Retinal pigment epithelial cell (primary cell): ENCODE measurements around the gene AP1M1.

ENCODE experiments used
- DNase-seq: peaks from one replicate; pipeline ENCODE4 v3.0.0-alpha.2; 2010; ENCODE audit warnings: low read depth
- H3K4me3 ChIP-seq: 2 replicates; pipeline ENCODE4 v1.5.1; 2011; ENCODE audit warnings: mild to moderate bottlenecking, low read length, control low read depth, moderate library complexity
- CTCF ChIP-seq: conservative IDR thresholded peaks from 2 replicates; pipeline ENCODE4 v1.5.1; 2011; ENCODE audit warnings: low read depth, low read length, control low read depth, inconsistent platforms

The AP1M1 gene

GRCh38 chr19:16258440-16258903 is 60.8 kb downstream of the AP1M1 start:
- no peak for TF ChIP-seq CTCF
- DNase-seq, result no peak
- H3K4me3 ChIP-seq, result no peak overlapping the region

- no peak overlapping the region for H3K4me3 ChIP-seq
- DNase-seq, result no peak
These were observed 61.9 kb downstream of the AP1M1 start for GRCh38 chr19:16259385-16260159.

GRCh38 chr19:16260160-16260811 is 62.6 kb downstream of the AP1M1 start:
- no peak overlapping the region for H3K4me3 ChIP-seq
- no peak for TF ChIP-seq CTCF
- DNase-seq, result no peak

More at GRCh38 chr19:16259385-16260159, 61.9 kb downstream of the AP1M1 start:
- no peak for TF ChIP-seq CTCF

- no peak overlapping the region for H3K4me3 ChIP-seq
- DNase-seq, result no peak
- TF ChIP-seq CTCF, result no peak
These were observed 63.1 kb downstream of the AP1M1 start for GRCh38 chr19:16260812-16261161.

- TF ChIP-seq CTCF, result no peak
- H3K4me3 ChIP-seq, result no peak overlapping the region
- no peak for DNase-seq
These were observed 64.1 kb downstream of the AP1M1 start for GRCh38 chr19:16261584-16262368.

- no peak overlapping the region for H3K4me3 ChIP-seq
- no peak for DNase-seq
- TF ChIP-seq CTCF, result no peak
These were observed 64.9 kb downstream of the AP1M1 start for GRCh38 chr19:16262618-16263017.
